Urinary bladder (tissue), 4 donors: ENCODE measurements around the gene DTHD1. TPM values are rescaled to one million over a fixed set of nuclear protein-coding genes. Genes with fewer than 3 reads are reported as not detected.

Experiments
- DNase-seq: peaks from one replicate; pipeline ENCODE4 v3.0.0-alpha.2; 2015; ENCODE audit errors: extremely low spot score
- H3K27ac ChIP-seq: one replicate; pipeline ENCODE4 v1.5.1; 2013; ENCODE audit warnings: low read depth, mild to moderate bottlenecking, moderate library complexity
- H3K36me3 ChIP-seq: one replicate; pipeline ENCODE4 v1.6.1; 2013; ENCODE audit warnings: mild to moderate bottlenecking, moderate library complexity; ENCODE audit not compliant: insufficient read depth
- H3K4me1 ChIP-seq: one replicate; pipeline ENCODE4 v1.6.1; 2013; ENCODE audit warnings: mild to moderate bottlenecking, moderate library complexity; ENCODE audit not compliant: insufficient read depth
- H3K4me3 ChIP-seq: one replicate; pipeline ENCODE4 v1.5.1; 2013; ENCODE audit warnings: low read depth, low read length
- WGBS: extraction: QIAGEN DNeasy Blood & Tissue Kit; methylation state at CpG from one replicate; pipeline ENCODE4 v1.1.7; 2013; 5-methylcytosine and 5-hydroxymethylcytosine counted together
- polyA plus RNA-seq: library from polyadenylated mRNA; stranded (reverse); fragments of 200-250 nt; gene quantifications from one replicate; pipeline ENCODE4 v1.2.3, GENCODE V29; 2013
- total RNA-seq: library from RNA; depleted of rRNA; stranded (reverse); fragments of >200 nt; gene quantifications from one replicate; pipeline ENCODE4 v1.2.3, GENCODE V29; 2014
- donor health status: healthy with polysubstance abuse.
- donor health status: healthy.

Gene DTHD1
- total and polyA plus RNA-seq, 2 donors, result 0.04 TPM; not detected in 1

DNA sequence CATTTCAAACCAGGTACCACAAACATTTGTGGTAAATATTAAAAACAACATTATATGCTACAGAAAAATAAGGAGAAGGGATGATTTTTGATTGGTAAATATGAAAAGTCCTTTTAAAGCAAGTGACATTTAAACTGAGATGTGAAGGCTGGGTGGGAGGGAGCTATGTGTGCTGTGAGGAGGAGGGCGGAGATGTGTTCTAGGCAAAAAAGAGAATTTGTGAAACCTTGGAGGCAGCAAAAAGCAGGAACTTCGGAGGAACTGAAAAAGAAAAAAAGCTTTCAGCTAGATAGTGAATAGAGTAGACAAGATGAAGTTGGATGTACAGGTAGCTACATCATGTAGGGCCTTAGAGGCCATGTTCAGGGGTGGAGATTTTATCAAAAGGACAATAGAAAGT lies 27.0 kb upstream of the DTHD1 start:
- 83% methylated on average over 2 of the region's 2 CpGs for WGBS
- no peak overlapping the region for H3K4me3 ChIP-seq
- no peaks in the 10 kb centered on the region for H3K36me3 ChIP-seq
- DNase-seq, result no peak
- H3K27ac ChIP-seq, result no peak overlapping the region
- H3K4me1 ChIP-seq, result no peaks in the 10 kb centered on the region

DNA sequence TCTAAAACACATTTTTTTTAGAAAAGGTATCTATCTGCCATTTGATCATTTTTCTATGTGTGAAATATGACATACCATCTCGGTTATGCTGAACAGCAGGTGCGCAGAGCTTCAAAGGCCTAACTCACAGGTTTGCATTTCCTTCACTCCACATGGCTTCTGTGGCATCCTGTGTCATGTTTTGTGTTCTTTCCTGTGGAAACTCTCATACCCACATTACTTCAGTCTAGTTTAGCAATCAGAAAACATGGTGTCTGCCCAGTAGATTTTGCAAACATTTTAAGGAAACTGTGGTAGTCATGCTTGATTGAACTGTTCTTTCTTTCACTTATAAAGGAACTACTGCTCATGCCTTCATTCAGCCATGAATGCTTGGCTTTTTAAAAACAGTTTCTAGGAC lies 25.8 kb upstream of the DTHD1 start:
- no peak overlapping the region for H3K4me3 ChIP-seq
- H3K36me3 ChIP-seq, result no peaks in the 10 kb centered on the region
- WGBS, result 83% methylated on average over 2 of the region's 2 CpGs
- H3K27ac ChIP-seq, result no peak overlapping the region
- no peak for DNase-seq
- no peaks in the 10 kb centered on the region for H3K4me1 ChIP-seq

DNA sequence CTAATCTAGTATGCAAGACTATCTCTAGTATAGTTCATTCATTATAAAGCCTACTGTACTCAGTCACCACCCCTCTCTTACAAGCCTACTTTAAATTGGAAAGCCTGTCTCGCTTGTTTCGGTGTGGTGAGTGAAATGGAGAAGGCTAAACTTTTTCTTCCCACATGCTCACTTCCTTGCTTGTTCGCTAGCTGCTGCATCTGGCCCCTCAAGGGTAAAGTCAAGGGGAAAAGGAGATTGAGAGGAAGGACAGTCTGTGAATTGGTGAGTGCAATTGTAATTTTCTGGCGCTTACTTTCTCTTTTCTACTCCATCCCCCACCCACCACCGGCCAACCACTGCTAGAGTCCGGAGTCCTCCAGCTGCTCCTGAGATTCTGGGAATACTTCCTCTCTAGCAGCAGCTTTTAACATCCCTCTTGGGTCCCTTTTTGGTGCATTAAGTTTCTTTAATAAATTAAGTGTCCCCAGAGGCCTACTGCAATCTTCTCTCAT lies 25.0 kb upstream of the DTHD1 start:
- no peak for DNase-seq
- 67% methylated on average over 6 of the region's 6 CpGs for WGBS
- no peak overlapping the region for H3K27ac ChIP-seq
- H3K4me3 ChIP-seq, result no peak overlapping the region
- no peaks in the 10 kb centered on the region for H3K4me1 ChIP-seq
- H3K36me3 ChIP-seq, result no peaks in the 10 kb centered on the region

DNA sequence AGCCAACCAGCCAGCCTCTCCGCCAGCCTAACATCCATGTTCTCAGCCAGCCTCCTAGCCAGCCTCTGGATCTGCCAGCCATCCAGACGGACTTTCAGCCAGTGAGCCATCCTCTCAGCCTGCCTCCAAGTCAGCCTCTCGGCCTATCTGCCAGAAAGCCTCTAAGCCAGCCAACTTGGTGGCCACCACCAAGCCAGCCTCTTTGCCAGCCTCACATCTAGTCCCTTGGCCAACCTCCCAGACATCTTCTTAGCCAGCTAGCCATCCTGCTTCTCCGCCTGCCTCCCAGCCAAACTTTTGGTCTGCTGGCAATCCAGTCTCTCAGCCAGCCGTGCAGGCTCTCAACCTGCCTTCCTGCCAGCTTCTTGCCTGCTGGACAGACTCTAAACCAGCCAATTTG lies 20.7 kb upstream of the DTHD1 start:
- H3K36me3 ChIP-seq, result no peaks in the 10 kb centered on the region
- no peaks in the 10 kb centered on the region for H3K4me1 ChIP-seq
- DNase-seq, result no peak
- H3K4me3 ChIP-seq, result no peak overlapping the region
- WGBS, result 84% methylated on average over 5 of the region's 5 CpGs
- no peak overlapping the region for H3K27ac ChIP-seq

DNA sequence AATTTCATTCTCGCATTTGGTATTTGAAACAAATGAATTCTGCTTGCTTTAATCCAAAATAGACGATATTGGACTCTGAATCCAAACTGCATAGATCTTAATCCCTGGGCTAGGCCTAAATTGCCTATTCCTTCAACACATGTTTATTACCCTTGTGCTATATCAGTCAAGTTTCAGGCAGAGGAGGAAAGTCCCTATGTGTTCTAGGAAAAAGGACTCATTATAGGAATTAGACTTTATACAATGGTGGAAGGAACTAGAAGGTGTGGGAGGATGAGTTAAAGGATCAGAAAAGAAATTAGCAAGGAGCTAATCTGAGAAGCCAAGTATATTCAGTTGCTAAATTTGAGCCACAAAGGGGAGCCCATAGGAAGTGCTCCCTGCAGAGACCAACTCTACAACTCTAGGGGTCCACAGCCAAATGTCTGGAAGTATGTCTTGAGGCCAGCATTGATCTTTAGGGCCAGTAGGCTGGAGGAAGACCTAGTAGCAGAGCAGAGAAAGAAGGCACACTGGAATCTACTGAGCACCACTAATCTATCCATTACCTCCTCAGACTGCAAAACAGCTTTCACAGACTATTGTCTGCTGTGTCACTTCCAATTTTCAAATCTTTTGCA lies 17.1 kb upstream of the DTHD1 start:
- H3K4me3 ChIP-seq, result no peak overlapping the region
- no peak for DNase-seq
- no peaks in the 10 kb centered on the region for H3K4me1 ChIP-seq
- H3K36me3 ChIP-seq, result no peaks in the 10 kb centered on the region
- no peak overlapping the region for H3K27ac ChIP-seq
- WGBS, result 89% methylated on average over 2 of the region's 2 CpGs

DNA sequence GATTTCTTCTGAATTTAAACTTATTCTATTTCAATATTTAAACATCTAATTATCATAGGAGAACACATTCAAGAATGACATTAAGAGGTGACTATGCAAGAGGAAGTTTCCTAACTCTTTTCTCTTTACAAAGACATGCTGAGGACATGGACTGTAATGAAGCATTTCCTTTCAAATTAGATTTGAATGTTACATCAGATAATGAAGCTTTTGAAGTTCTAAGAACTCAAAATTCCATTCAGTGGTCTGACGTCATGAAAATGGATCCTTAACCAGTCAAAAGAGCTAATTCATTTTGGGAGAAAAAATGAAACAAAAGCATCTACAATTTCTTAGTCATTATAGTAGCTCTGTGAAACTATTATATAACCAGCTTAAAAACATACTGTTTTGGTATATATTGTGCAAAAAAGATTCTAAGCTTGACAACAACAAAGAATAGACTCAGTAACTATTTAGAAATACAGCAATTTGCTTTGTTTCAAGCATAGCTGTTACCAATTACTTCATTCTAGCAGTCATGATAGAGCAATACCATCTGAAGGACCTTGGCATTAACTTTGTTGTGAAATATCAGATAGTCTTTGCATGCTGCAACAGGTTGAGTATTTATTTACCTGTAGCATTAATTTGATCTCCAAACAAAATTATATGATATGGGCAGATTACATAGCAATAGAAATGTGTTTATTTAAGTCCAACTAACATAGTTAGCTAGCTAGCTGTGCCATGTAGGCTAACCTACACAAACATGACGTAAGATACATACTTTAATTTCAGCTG lies 13.7 kb upstream of the DTHD1 start:
- Histone ChIP-seq H3K27ac (no peak overlapping the region), H3K36me3 (no peaks in the 10 kb centered on the region), H3K4me1 (no peaks in the 10 kb centered on the region), H3K4me3 (no peak overlapping the region)
- DNase-seq, result no peak
- WGBS, result 48% methylated on average over 2 of the region's 2 CpGs

DNA sequence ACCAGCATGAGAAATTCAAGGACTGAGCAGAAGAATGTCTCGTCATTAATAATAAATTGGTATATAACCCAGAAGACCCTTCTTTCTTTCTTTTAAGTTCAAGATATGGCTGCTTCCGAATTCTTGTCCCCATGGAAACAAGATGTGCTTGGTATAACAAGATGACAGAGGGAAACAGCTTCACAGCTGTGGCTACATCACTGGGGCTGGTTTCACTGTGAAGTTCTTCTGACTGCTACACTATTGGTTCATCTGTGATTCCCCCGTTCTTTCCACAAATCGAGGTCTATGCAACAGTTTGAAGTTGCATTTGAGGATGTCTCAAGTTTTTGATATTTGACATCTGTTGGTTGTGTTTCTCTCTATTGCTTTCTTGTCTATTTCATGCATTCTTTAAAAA lies 12.3 kb upstream of the DTHD1 start:
- no peak overlapping the region for H3K27ac ChIP-seq
- 66% methylated on average over 4 of the region's 4 CpGs for WGBS
- no peaks in the 10 kb centered on the region for H3K4me1 ChIP-seq
- no peak for DNase-seq
- H3K36me3 ChIP-seq, result no peaks in the 10 kb centered on the region
- no peak overlapping the region for H3K4me3 ChIP-seq

DNA sequence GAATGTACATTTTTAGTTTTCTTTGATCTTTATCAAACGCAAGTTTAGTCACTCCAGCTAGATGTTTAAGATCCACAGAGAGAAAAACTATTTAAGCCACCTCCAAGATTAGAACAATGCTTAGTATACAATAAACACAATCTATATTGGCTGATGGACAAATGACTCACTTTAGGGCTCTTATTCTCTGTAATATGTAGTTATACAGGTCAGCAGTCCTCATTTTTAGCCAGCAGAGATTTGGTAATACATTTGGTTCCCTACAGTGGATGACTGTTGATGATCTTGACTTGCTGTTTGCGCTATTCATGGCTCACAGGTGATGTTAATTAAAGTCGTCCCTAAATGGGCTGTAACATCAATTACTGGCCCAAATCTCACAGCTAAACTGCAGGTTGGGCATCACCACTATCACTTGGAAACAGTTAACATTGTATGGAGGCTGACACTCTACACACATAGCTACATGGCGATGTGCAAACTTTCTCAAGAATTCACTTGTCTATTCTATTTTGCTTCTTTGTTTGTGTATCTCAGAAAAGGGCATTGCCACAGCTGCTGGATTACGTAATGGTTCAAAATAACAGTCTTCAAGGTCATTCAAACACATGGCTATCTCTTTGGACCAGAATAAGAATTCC lies 11.8 kb upstream of the DTHD1 start:
- H3K4me3 ChIP-seq, result no peak overlapping the region
- DNase-seq, result no peak
- 77% methylated on average over 5 of the region's 5 CpGs for WGBS

DNA sequence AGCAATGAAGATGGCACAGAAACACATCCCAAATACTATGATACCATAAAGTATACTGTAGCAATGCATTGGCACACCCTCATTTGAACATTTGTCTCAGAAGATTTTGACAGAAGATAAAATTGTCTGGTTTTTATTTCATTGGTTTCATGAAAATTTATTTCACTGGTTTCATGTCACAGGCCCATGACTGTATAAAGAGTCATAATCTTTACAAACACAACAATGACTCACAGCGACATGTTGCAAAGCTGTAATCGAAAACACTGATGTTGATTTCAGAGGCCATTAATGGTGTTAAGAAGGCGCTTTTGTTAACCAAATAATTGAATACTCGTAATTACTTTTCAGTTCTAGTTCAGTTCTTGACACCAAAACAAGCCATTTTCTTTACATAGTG lies 8.1 kb upstream of the DTHD1 start:
- WGBS, result 80% methylated on average over 4 of the region's 4 CpGs
- Histone ChIP-seq H3K4me1 (no peaks in the 10 kb centered on the region), H3K36me3 (no peaks in the 10 kb centered on the region)

More for the DNA sequence above, 11.8 kb upstream of the DTHD1 start:
- H3K27ac ChIP-seq, result no peak overlapping the region
- no peaks in the 10 kb centered on the region for H3K4me1 ChIP-seq
- no peaks in the 10 kb centered on the region for H3K36me3 ChIP-seq

DNA sequence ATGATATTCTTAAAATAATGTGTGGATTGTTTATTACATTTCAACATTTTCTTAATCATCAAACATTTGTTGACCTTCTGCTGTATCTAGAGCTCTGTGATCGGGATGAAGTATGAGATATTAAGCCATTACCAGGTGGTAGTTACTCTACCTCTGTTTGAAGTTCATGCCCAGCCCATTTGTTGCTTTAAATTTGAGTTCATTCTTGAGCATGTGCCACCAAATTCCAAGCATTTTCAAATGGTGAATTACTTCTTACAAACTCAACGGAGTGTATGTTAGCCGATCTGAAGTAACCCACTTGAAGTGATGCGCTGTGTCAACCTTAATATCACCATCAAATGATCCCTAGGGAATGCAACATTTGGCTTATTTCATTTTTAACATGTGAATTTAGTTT lies 7.3 kb upstream of the DTHD1 start:
- WGBS, result 89% methylated on average over 4 of the region's 4 CpGs
- Histone ChIP-seq H3K36me3 (no peaks in the 10 kb centered on the region), H3K4me3 (no peak overlapping the region), H3K4me1 (no peaks in the 10 kb centered on the region), H3K27ac (no peak overlapping the region)
- DNase-seq, result no peak

More for the DNA sequence above, 8.1 kb upstream of the DTHD1 start:
- Histone ChIP-seq H3K4me3 (no peak overlapping the region), H3K27ac (no peak overlapping the region)
- DNase-seq, result no peak

DNA sequence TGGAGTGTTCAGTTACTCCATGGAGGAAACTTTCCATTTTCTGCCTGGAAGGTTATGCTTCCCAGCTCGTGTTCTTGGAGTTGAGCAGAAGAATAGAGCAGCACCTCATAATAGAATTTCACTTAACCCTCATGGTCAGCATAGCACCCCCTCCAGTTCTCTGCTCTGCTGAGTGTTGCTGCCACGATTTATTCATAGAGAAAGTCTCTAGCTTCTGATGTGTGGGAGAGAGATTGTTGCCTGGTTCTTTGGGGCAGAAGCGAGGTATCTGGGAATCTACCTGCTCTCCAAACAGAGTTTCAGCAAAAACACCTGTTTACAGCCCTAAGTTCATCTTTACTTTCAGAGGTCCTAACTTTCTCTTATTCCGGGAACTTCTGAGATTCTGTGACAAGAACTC lies 3.9 kb upstream of the DTHD1 start:
- H3K4me3 ChIP-seq, result no peak overlapping the region
- DNase-seq, result no peak

DNA sequence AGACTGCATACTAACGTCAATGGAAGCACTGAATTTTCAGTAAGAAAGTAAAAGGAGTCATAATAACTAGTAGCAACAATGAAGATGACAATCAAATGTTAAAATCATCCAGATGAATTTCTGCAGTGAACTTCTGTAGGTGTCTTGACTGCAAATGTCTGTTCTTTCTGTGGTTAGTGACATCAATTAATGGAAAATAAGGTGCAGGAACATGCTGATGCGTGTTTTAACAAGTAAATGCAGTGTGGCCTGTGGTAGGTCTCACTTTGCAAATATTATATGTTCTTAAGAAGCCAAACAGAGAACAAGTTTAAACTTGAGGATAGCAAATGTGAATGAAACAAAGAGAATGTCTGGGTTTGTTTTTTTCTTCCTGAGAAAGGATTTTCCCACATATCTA lies 2.6 kb upstream of the DTHD1 start:
- Histone ChIP-seq H3K36me3 (no peaks in the 10 kb centered on the region), H3K4me1 (no peaks in the 10 kb centered on the region), H3K4me3 (no peak overlapping the region), H3K27ac (no peak overlapping the region)
- DNase-seq, result no peak
- 68% methylated on average over 2 of the region's 2 CpGs for WGBS

More for the DNA sequence above, 3.9 kb upstream of the DTHD1 start:
- H3K36me3 ChIP-seq, result no peaks in the 10 kb centered on the region
- no peaks in the 10 kb centered on the region for H3K4me1 ChIP-seq
- no peak overlapping the region for H3K27ac ChIP-seq
- 80% methylated on average over 4 of the region's 4 CpGs for WGBS

DNA sequence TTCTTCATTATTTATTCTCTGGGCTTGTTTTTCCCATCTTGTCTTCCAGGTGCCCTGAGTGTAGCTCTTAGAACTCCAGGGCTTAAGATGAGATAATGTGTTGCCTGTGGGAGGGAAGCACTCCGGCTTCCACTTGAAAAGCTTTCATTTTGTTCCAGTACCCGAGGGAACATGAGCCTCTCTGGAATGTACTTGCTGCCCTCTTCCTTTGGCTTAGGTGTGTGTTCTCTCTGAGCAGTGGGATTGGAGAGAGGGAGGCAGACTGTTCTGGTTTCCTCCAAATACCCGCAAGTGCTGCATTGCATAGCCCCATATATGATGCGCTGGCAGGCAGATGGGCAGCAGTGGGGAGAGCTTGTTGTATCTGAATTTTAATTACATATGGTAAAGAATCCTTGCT lies 861 bp upstream of the DTHD1 start:
- Histone ChIP-seq H3K27ac (no peak overlapping the region), H3K4me1 (no peaks in the 10 kb centered on the region), H3K4me3 (no peak overlapping the region), H3K36me3 (no peaks in the 10 kb centered on the region)
- no peak for DNase-seq
- 63% methylated on average over 4 of the region's 4 CpGs for WGBS

DNA sequence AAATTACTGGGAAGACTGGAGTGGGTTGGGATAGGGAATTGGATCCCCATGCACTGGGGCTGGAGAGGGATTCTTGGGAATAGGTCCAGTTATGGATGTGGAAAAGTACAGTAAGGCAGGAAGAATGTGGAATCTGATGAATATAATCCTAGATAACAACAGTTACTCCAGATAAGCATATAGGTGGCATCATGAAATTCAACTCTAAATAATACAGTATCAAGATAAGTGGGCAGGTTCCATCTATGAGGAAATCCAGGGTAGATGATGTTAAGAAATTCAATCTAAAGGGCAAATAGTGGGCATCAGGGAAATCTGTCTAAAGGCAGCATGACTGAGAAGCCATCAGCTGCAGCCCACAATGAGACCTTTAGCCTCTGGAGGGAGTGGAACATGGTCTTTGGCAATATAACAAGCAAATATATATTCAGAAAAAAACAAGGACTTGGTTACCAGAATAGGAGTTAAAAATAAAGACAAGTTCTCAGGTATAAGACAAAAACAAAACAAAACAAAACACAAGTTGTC lies 1.2 kb downstream of the DTHD1 start:
- no peak for DNase-seq
- H3K27ac ChIP-seq, result no peak overlapping the region

More for the DNA sequence above, 1.2 kb downstream of the DTHD1 start:
- Histone ChIP-seq H3K4me1 (no peaks in the 10 kb centered on the region), H3K4me3 (no peak overlapping the region), H3K36me3 (no peaks in the 10 kb centered on the region)
